Islet of Langerhans (tissue), 1 donor: ENCODE data around the gene DSCAML1.

Experiments used
- FAIRE-seq: peaks from one replicate; lab custom pipeline; 2011; peaks lifted over from hg19 to GRCh38; lab: Jason Lieb, UNC

DSCAML1 gene

DNA sequence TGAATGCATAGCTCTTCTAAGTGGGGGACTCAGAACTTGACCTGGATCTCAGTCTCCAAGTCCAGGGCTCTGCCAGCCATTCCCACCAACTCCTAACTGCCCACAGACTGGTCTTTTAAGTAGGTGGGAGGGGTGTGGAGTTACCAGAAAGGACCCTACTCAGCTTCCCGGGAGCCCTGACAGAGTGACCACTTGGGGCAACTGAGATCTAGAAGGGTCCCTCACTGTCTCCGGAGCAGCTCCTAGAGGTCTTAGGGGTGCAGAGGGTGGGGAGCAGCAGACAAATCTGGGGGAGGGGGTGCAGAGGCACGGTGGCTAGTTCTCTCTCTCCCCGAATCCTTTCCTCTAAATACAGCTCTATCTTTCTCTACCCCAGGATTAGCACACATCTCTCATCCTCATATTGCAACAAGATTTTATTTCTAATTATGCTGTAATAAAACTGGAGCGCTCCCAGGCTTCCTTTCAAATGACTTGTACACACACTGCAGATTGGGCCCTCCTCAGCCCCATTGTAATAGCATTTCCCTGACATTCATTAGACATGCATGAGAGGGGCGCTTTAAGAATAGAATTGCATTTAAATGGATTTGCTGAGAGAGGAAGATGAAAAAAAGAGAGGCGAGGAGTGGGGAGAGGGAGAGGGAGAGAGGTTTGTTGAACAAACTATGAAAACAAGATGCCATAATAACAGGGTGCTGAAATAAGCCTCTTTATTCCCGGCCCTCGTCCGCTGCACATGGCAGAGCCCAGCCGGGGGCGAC, 250.4 kb downstream of the DSCAML1 start:
- no peak for FAIRE-seq

- FAIRE-seq, result no peak
Measured at GRCh38 chr11:117545706-117546105, 251.3 kb downstream of the DSCAML1 start.

GRCh38 chr11:117544130-117544800, 252.8 kb downstream of the DSCAML1 start:
- no peak for FAIRE-seq

DNA sequence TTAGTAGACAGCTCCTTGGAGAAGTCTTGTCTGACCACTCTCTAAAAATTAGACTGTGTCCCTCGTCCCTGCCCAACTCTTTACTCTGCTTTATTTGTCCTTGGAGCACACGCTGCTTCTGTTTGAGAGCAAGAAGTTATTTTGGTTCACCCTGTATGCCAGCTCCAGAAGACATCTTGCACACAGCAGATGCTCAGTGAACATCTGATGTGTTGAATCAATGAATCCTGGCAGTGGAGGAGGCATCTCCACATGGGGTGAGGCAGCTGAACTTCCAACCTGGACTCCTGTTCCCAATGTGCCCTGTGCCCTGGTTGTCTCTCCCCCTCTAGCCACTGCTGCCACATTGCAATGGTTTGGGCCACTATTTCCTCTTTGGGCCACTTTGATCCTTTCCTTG, 255.8 kb downstream of the DSCAML1 start:
- no peak for FAIRE-seq

- no peak for FAIRE-seq
Measured at GRCh38 chr11:117538263-117539135, 258.5 kb downstream of the DSCAML1 start.

- no peak for FAIRE-seq
Measured at GRCh38 chr11:117535850-117536411, 261.1 kb downstream of the DSCAML1 start.

DNA sequence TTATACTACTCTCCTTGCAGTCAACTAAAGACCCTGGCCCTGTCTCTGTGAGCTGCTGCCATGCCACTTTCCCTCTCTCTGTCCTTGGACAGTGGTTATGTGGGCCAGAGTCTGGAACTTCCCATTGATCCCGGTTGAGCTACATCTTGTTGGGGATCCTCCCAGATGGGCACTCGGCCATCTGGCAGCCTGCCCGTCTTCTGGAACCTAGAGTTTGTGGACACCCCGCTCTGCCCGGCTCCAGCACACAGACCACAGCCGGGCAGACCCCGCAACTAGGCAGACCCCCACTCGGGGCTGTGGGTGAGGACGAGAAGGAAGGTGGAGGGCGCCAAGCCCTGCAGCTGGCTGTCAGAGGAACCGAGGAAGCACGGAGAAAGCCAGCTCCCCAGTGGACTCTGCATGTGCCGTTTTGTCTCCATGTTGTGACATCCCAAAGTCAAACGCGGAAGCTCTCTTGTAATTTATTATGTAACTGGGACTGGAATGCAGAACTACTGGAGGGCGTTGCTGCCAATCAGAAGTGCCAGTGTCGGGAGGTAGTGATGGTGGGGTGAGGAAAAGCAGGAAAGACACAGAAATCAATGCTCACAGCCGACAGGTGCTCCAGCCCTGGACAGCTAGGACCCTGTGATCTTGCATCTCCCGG, 261.7 kb downstream of the DSCAML1 start:
- no peak for FAIRE-seq

GRCh38 chr11:117532568-117532967, 264.4 kb downstream of the DSCAML1 start:
- FAIRE-seq, result no peak

DNA sequence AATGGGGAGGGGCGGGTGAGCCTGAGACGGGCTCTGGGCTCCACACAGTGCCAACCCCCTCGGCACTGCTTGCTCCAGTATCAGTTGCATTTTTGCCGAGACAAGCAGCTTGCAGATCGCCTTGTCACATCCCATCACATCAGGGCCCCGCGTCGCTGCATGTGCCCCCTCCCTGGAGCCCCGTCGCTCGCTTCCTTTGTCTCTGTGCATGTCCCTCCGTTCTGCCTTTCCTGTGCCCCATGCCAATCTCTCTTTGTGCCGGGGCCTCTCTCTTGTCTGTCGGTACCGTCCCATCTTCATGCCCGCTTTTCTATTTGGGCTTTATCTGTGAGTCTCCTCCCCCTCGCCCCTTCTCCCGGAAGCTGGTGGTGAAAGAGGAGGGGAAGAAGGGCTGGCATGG, 267.2 kb downstream of the DSCAML1 start:
- FAIRE-seq, result no peak

- FAIRE-seq, result no peak
Measured at GRCh38 chr11:117528097-117528721, 268.8 kb downstream of the DSCAML1 start.

GRCh38 chr11:117527271-117527670, 269.7 kb downstream of the DSCAML1 start:
- no peak for FAIRE-seq

- FAIRE-seq, result no peak
Measured at GRCh38 chr11:117525866-117526542, 271.0 kb downstream of the DSCAML1 start.

DNA sequence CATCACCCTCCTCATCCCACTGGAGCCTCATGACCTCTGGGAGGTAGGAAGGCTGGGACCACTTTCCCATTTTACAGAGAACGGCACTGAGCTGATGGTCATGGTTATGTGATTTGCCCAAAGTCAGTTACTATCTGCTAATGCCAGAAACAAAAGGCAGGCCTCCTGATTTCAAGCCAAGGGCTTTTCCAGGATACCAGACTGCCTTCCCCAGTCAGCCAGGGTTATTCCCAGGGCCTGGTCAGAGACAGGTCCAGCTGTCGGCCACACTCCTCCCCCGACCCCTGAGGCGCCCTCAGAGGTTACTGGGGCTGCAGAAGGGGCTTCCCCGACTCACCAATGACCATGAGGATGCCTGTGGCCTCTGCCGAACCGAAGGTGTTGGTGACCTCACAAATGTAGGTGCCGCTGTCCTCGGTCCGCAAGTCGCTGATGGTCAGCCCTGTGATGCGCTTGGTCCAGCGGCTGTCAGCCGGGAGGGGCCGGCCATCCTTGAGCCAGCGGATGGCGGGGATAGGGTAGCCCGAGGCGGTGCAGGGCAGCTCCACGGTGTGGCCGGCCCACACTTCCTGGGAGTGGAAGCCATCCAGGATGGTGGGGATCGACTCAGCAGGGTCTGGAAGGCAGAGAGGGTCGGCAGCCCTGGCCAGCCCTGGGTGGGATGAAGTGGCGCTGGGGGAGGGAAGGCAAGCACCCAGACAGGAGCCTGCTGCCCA, 272.4 kb downstream of the DSCAML1 start:
- no peak for FAIRE-seq

GRCh38 chr11:117523680-117524079, 273.3 kb downstream of the DSCAML1 start:
- FAIRE-seq, result no peak

DNA sequence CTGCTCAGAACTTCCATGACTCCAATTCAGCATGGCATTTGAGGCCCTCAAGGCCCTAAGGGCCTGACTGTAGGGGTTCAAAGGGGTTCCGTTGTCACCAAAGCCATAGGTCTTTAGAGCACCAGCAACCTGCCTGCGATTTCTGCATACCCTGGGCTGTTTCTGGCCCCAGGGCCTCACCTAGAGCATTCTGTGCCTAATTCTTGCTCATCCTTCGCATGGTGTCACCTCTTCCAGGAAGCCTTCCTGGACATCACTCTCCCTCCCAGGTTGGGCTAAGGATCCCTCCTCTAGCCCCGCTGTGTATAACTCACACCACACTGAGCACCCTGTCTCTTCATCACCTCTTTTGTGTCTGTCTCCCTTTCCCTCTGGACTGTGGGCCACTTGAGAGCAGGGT, 275.0 kb downstream of the DSCAML1 start:
- FAIRE-seq, result no peak

- FAIRE-seq, result no peak
Measured at GRCh38 chr11:117520966-117521365, 276.1 kb downstream of the DSCAML1 start.

DNA sequence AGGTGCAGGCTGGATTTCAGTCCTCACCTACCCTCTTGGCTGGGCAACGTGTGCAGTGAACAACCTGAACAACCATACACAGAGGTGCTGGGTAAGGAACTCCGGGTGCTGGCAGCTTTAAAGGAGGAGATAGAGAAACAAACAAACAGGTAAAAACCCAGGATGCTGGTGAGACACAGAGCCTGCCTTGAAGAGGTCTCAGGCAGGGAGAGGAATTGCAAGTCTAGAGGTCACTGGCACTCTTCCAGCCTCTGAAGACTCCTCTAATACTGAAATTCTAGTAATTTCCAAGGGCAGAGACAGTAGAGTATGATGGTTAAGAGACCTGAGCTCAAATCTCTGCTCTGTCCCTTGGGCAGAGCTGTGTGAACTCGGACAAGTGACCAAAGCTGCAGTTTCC, 276.8 kb downstream of the DSCAML1 start:
- no peak for FAIRE-seq

DNA sequence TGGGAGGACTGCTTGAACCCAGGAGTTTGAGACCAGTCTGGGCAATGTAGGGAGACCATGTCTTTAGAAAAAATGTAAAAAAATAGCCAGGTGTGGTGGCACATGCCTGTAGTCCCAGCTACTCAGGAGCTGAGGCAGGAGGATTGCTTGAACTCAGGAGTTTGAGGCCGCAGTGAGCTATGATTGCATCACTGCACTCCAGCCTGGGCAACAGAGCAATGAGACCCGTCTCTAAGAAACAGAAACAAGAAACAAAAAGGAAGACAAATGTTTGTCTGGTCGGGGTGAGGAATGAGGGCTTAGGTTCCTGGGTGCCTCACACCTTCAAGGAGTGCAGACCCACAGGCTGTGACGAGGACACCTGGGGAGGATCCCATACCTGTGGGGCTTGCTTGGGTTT, 277.4 kb downstream of the DSCAML1 start:
- no peak for FAIRE-seq

DNA sequence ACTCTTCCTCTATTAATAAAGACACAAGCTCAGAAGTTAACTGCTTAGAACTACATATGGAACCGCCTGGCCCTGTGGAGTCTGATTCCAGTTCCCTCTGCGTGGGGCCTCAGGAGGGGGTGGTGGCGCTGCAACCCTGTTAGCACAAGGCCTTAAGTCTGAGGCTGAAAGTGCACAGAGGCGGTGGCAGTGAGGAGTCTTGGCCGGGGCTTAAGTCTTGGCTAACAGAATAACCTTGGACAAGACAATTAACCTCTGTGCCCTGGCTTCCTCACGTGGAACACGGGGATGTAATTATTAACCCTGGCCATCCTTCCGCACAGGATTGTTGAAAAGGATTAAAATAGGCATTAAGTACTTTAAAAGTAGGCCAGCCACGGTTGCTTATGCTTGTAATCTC, 277.8 kb downstream of the DSCAML1 start:
- no peak for FAIRE-seq

DNA sequence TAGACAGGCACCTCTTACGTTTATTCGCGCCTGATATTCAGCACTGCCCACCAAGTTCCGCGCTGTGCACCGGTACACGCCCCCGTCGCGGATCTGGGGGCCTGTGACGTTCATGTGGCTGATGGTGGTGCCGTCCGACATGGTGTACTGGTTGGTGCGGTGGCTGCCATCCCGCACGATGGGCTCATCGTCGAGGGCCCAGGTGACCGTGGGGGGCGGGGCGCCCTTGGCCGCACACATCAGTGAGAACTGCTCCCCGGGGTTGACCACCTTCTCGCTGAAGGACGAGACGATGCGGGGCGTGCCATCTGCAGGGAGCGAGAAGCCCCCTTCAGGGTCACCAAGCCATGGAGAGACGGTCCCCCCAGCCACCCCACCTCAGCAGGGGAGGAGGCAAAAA, 278.6 kb downstream of the DSCAML1 start:
- no peak for FAIRE-seq
